Right cardiac atrium (tissue), 5 donors: ENCODE measurements around the gene DDX24. TPM values are rescaled to one million over a fixed set of nuclear protein-coding genes. Genes with fewer than 3 reads are reported as not detected.
A peak's percentile ranks its signal among the peaks of the same experiment; 100 is the strongest.

Experiments
- ATAC-seq, 2 donors: fragments of 200-7000 bp; cut with Tn5 transposase; one replicate each; pipeline versions ENCODE4 v1.8.0 to v1.9.1; 2020; ENCODE audit warnings: moderate library complexity in 2 of 2, mild to moderate bottlenecking in 1 of 2
- DNase-seq, 3 donors: peaks; one replicate each; pipeline ENCODE4 v3.0.0-alpha.2; 2020
- H3K27ac ChIP-seq: one replicate; pipeline ENCODE4 v1.5.1; 2013; ENCODE audit warnings: mild to moderate bottlenecking, low read length, control low read depth, moderate library complexity
- H3K27me3 ChIP-seq: one replicate; pipeline ENCODE4 v1.6.1; 2013; ENCODE audit not compliant: control insufficient read depth, insufficient read depth
- H3K4me1 ChIP-seq: one replicate; pipeline ENCODE4 v1.6.1; 2013; ENCODE audit warnings: low read length; ENCODE audit not compliant: control insufficient read depth, insufficient read depth
- H3K4me3 ChIP-seq: one replicate; pipeline ENCODE4 v1.5.1; 2013; ENCODE audit warnings: low read length, control low read depth
- H3K9me3 ChIP-seq: one replicate; pipeline ENCODE4 v1.6.1; 2013; ENCODE audit warnings: low read length; ENCODE audit not compliant: control insufficient read depth
- WGBS: extraction: QIAGEN DNeasy Blood & Tissue Kit; methylation state at CpG from one replicate; pipeline ENCODE4 v1.1.7; 2013; 5-methylcytosine and 5-hydroxymethylcytosine counted together
- intact Hi-C, 4 donors: fragments of 100-400 bp; cut with DNase I; formaldehyde crosslinking; loops; one replicate each; pipeline versions ENCODE4 v1.11.0 to v1.14.0; 2022 to 2023
- polyA plus RNA-seq: library from polyadenylated mRNA; stranded (reverse); fragments of 200-250 nt; gene quantifications from one replicate; pipeline ENCODE4 v1.2.3, GENCODE V29; 2013
- total RNA-seq, 4 donors: library from RNA; stranded (reverse); fragmentation: NEBNext Ultra II Directional; extraction: Animal tissue kit (Norgen Biotek cat#: 25700); gene quantifications; one replicate each; pipeline ENCODE4 v1.2.1, GENCODE V29; 2021
- donor health status: healthy with polysubstance abuse.
- donor health status: DM: no; HTN: yes; CAD: no.
- donor health status: DM: no; HTN: no; CAD: no.
- donor health status: DM: no; HTN: yes; CAD: no; lungs with severe emphysema.
- donor health status: DM: yes; HTN: yes; CAD: no.

The DDX24 gene
- total and polyA plus RNA-seq, 5 donors: 138 to 268 (median 255) TPM

DNA sequence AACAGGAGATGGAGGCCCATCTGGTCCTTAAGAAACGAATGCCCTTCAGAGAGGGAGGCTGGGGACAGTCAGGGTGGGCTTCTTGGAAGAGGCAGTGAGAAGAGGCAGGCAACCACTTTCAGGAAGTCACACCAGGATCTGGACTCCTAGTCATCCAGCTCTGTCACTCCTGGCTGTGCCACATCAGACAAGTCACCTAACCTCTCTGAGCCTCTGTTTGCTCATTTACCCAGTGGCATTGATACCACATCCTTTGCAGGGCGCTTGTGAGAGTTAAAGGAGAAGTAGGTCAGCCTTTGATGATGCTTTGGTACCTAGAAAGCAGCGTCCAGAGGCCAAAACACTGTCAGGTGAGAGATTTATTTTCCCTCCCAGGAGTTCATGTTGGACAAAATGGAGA is 72.8 kb downstream of the DDX24 start:
- WGBS: 76% methylated on average over 3 of the region's 3 CpGs
- ATAC-seq (no peak), DNase-seq (no peak)
- Histone ChIP-seq H3K27ac (no peak overlapping the region), H3K4me1 (peaks cover 1% of the 10 kb centered on the region), H3K27me3 (no peaks in the 10 kb centered on the region), H3K9me3 (no peaks in the 10 kb centered on the region), H3K4me3 (no peak overlapping the region)
- intact Hi-C loops: no loop called here

DNA sequence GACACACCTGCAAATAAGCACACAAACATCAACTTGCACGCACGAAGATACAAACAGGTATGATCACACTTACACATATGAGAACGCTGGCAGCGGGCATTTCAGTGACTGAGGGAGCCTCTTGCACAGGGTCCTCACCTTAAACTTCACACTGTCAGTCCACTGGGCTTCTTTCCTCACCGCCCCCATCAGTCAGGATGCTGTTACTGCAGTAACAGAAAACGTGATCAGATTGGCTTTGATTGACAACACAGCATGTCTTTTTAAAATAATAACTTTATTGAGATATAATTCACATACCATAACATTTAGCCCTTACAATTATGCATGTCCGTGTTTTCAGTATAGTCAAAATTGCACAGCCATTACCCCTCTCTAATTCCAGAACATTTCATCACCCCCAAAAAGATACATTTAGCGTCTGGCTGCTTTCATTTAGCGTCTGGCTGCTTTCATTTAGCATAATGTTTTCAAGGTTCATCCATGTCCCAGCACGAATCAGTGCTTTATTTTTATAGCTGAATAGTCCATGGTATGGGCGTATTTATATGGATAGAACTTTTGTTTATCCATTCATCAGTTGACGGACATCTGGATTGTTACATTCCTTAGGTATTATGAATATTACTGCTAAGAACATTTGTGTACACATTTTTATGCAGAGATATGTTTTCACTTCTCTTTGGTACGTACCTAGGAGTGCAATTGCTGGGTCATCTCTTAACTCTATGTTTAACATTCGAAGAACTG is 75.5 kb downstream of the DDX24 start:
- whole genome bisulfite sequencing: 48% methylated on average over 14 of the region's 14 CpGs
- no peaks in the 10 kb centered on the region for H3K9me3 ChIP-seq
- intact Hi-C loops: no loop called here

DNA sequence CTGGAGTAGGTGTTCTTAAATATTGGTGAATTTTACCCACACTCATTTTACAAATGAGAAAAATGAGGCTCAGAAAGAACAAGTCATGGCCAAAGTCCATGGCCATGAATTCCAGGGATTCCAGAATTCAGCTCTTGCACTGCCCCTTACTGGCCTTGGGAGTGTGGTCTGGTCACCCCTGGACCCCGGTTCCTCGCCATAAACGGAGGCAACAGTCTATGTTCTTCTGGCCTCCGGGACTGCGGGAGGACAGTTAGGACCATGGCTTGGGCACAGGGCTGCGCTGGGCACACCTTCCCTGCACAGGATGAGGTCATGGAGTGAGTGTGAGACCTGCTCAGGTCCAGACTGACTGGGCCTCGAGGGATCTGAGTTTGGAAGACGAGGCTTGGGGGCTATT is 77.0 kb downstream of the DDX24 start:
- 77% methylated on average over 8 of the region's 8 CpGs for WGBS
- intact Hi-C loops: loop anchor here in 1 of 4 donors (5.0 kb wide), 1 partner anchor 67 kb away; no protein-coding TSS in a partner anchor
- H3K27ac ChIP-seq: no peak overlapping the region

More for the DNA sequence above, 75.5 kb downstream of the DDX24 start:
- Histone ChIP-seq H3K27ac (no peak overlapping the region), H3K27me3 (no peaks in the 10 kb centered on the region), H3K4me1 (peaks cover 1% of the 10 kb centered on the region), H3K4me3 (no peak overlapping the region)
- DNase-seq (peak in 1 of 3 donors; percentile 12), ATAC-seq (no peak)

DNA sequence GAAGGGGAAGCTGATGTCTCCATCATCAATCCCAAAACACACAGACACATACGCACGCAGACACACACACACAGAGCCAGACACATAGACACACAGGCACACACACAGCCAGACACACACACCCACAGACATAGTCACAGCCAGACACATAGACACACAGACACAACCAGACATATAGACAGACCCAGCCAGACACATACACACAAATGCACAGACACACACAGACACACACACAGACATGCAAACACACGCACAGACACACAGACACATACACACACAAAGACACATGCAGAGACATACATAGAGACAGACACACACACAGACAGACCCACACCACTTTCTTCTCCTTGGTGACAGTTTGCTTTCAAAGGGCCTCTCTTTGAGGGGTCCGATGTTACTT is 77.6 kb downstream of the DDX24 start:
- Histone ChIP-seq H3K27ac (no peak overlapping the region), H3K4me1 (no peaks in the 10 kb centered on the region), H3K4me3 (no peak overlapping the region), H3K27me3 (no peaks in the 10 kb centered on the region), H3K9me3 (no peaks in the 10 kb centered on the region)
- DNase-seq (no peak), ATAC-seq (no peak)
- intact Hi-C loops: loop anchor here in 1 of 4 donors (5.0 kb wide), 1 partner anchor 66 kb away; no protein-coding TSS in a partner anchor
- 75% methylated on average over 4 of the region's 4 CpGs for WGBS

More for the DNA sequence above, 77.0 kb downstream of the DDX24 start:
- Histone ChIP-seq H3K4me1 (no peaks in the 10 kb centered on the region), H3K9me3 (no peaks in the 10 kb centered on the region), H3K4me3 (no peak overlapping the region), H3K27me3 (no peaks in the 10 kb centered on the region)
- peak in 1 of 3 donors; percentile 28 for DNase-seq
- no peak for ATAC-seq

DNA sequence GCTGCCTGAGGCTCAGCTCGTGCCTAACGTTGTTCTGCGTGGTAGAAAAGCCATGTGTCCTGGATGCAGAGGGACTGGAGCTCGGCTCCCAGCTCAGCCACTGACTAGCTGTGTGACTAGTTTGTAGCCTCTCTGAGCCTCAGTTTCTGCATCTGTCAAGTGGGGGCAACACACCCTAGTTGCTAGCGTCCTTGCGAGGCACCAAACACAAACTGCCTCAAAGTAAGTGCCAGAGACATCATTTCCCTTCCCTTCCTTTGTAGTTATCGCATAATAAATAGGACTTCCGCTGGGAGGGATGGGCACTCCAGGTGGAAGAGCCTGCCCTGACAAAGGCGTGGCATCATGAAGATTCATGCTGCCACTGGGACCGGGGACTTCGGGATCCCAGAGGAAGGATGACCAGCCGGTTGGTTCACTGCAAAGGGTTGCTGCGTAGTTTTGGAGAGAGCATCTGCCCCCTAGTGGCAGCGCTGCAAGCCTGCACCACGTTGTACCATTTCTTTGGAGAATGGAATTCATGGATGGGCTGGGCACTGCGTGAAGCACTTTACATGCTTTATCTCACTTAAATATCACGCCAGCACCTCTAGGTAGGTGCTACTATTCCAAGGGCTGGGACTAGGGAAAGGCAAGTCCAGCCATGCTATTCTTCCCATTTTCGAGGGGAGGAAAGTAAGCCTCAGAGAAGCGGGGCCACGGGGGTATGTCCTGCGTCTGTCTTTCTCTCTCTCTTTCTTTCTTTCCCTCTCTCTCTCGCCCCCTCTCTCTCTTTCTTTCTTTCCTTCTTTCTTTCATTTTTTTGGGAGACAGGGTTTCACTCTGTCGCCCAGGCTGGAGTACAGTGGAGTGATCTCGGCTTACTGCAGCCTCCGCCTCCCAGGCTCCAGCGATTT is 79.3 kb downstream of the DDX24 start:
- 43% methylated on average over 26 of the region's 26 CpGs for WGBS
- Histone ChIP-seq H3K4me3 (no peak overlapping the region), H3K9me3 (no peaks in the 10 kb centered on the region), H3K27me3 (no peaks in the 10 kb centered on the region), H3K27ac (no peak overlapping the region), H3K4me1 (no peaks in the 10 kb centered on the region)
- peak; percentile 42 to 74 (median 71) for DNase-seq
- peak; percentile 77 to 79 for ATAC-seq
- intact Hi-C loops: loop anchor here (1.0 to 5.0 kb wide), 4 partner anchors 59 to 64 kb away; no protein-coding TSS in a partner anchor

DNA sequence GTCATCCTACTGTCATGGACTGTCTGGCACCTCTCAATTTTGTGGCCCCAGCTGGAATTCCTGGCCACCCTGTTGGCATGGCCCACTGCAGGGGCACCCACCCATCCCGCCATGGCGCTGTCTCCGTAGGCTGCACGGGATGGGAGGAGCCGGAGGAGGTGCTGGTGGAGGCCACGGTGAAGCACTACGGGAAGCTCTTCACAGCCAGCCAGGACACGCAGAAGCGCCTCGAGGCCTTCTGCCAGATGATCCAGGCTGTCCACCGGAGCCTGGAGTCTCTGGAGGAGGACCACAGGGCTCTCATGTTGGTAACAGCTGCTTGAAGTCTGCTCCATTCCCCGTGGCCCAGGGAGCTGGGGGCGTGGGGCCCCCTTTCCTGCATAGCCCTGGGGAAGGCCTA is 80.0 kb downstream of the DDX24 start:
- peak in 1 of 3 donors; percentile 37 for DNase-seq
- H3K27ac ChIP-seq: no peak overlapping the region

DNA sequence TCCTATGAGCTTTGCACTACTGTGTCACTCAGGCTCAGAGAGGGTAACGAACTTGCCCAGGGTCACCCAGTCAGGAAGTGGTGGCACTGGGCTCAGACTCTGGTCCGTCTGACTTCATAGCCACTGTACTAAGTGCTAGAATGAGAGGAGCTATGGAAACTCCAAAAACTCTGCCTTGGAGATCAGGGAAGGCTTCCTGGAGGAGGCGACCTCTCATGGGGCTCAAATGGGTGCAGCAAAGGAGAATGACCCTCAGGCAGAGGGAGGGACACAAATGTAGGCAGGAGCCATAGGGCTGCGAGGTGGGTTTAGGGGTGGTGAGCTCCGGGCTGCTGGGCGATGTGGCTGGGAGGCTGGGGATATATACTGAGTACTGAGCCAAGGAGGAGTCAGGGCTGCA is 80.7 kb downstream of the DDX24 start:
- 83% methylated on average over 6 of the region's 6 CpGs for WGBS
- no peak for ATAC-seq
- no peak overlapping the region for H3K27ac ChIP-seq
- intact Hi-C loops: loop anchor here in 3 of 4 donors (2.0 to 5.0 kb wide), 3 partner anchors 57 to 63 kb away; no protein-coding TSS in a partner anchor
- H3K27me3 ChIP-seq: no peaks in the 10 kb centered on the region
- no peaks in the 10 kb centered on the region for H3K9me3 ChIP-seq
- no peak overlapping the region for H3K4me3 ChIP-seq
- peaks cover 5% of the 10 kb centered on the region for H3K4me1 ChIP-seq
- DNase-seq: peak in 1 of 3 donors; percentile 8

More for the DNA sequence above, 80.0 kb downstream of the DDX24 start:
- Histone ChIP-seq H3K9me3 (no peaks in the 10 kb centered on the region), H3K4me1 (no peaks in the 10 kb centered on the region), H3K4me3 (no peak overlapping the region), H3K27me3 (no peaks in the 10 kb centered on the region)
- ATAC-seq: peak in 1 of 2 donors; percentile 13
- intact Hi-C loops: loop anchor here (1.0 to 5.0 kb wide), 4 partner anchors 58 to 64 kb away; no protein-coding TSS in a partner anchor
- 51% methylated on average over 13 of the region's 13 CpGs for WGBS

DNA sequence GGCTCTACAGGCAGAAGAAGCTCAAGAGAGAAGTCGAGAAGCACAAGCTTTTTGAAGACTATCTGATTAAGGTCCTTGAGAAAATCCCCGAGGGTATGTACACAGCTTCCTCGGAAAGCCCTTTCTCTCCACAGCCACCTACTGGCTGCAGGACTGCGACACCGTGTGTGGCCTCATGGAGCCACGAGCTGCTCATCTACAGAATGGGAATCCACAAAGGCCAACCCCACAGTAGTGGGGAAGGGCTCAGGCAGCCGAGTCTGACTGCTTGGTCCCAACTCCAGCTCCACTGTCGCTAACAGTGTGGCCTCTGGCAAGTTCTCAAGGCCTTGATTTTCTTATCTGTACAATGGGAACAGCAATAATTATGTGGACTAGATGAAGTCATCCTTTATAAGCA is 81.4 kb downstream of the DDX24 start:
- DNase-seq (peak in 1 of 3 donors; percentile 17), ATAC-seq (no peak)
- intact Hi-C loops: no loop called here
- H3K27me3 ChIP-seq: no peaks in the 10 kb centered on the region
- no peak overlapping the region for H3K27ac ChIP-seq
- no peak overlapping the region for H3K4me3 ChIP-seq
- no peaks in the 10 kb centered on the region for H3K9me3 ChIP-seq
- 64% methylated on average over 8 of the region's 8 CpGs for WGBS
- H3K4me1 ChIP-seq: peaks cover 5% of the 10 kb centered on the region

DNA sequence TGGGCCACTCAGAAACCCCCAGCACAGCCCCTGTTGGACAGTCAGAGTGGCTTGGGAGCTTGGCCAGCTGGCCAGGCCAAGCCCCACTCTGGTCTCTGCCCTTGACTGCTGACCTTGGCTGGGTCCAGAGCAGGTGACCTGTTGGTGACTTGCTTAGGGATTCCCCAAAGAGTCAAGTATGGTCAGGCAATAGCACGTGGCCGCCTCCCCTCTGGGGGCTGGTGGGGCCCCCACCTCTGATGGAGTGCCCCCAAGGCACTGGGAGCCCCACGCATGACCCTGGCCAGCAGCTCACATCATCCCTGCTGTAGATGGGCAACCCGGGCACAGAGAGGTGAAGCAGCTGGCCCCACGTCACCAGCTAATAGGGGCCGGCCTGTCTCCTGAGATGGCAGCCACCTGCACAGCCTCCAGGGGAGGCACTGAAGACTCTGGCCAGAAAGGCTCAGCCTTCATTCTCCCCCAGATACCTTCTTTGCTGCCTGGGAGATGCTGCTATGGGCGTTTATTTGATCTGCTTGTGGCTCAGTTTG is 82.1 kb downstream of the DDX24 start:
- ATAC-seq (no peak), DNase-seq (peak in 1 of 3 donors; percentile 53)
- Histone ChIP-seq H3K27ac (no peak overlapping the region), H3K4me1 (peaks cover 5% of the 10 kb centered on the region), H3K27me3 (no peaks in the 10 kb centered on the region), H3K4me3 (no peak overlapping the region), H3K9me3 (no peaks in the 10 kb centered on the region)
- WGBS: 76% methylated on average over 7 of the region's 7 CpGs
- intact Hi-C loops: no loop called here
